ENCODE measurements around the gene GPS1. TPM values are rescaled to one million over a fixed set of nuclear protein-coding genes. Genes with fewer than 3 reads are reported as not detected.

GPS1 gene
- total and polyA plus RNA-seq, 10 of the 15 experiments (the other 5 are each of a cell fraction or from before 2014, with no cell fraction given), result 2.2 to 146 (median 77.7) TPM

DNA sequence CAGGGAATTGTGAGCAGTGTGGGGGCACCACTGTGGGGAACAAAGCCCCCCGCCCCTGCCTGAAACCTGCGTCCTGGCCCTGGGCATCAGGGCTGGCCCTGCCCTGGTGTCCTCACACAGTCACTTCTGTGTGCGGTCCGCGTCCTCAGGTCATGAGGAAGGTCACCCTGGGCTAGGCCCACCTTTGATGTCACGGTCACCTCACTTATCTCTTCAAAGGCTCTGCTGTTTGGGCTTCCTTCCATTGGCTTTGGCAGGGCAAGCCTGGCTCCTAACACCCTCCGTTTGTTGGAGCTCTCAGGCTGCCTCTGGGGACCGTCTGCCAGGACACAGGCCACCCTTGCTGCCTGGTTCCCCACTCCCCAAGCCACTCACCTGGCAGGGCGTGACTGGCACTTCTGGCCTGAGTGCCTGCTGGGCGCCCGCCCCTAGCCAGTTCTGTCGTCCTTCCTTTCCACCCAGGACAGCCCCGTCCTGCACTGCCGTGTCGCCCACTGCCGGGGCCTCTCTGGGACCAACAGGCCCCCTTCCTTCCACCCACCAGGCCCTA is 37.9 kb upstream of the GPS1 start:
- in situ Hi-C loops (cut with MboI), result no loop called here
- ChIA-PET CTCF (interaction anchor here (1.3 kb wide), 1 partner anchor 54 kb away, joined by 3 read pairs; no protein-coding TSS in a partner anchor), POLR2A (no interaction called here), SMC1A (ENCODE audit: uncharacterized antibody, unreplicated experiment) (no interaction called here), RAD21 (ENCODE audit: unreplicated experiment) (no interaction called here)
- Histone ChIP-seq H3K27me3 (replicated peaks in 1 of 2; ENCODE audit: control insufficient read depth in 2 of 2, insufficient read depth in 2 of 2, low read length in 1 of 2) (no peaks in the 10 kb centered on the region), H3K4me1 (ENCODE audit: control insufficient read depth, insufficient read depth, low read length) (no peaks in the 10 kb centered on the region), H2AFZ (ENCODE audit: control insufficient read depth, low read depth, low read length) (no peak overlapping the region), H3K4me2 (ENCODE audit: control insufficient read depth, insufficient read depth) (no peak overlapping the region), H3K4me3 (no peak overlapping the region), H3K9ac (ENCODE audit: control insufficient read depth, insufficient read depth, low read length) (no peak overlapping the region), H3K36me3 (ENCODE audit: control insufficient read depth in 2 of 2, insufficient read depth in 2 of 2, low read length in 1 of 2) (no peaks in the 10 kb centered on the region; a peak in 1 of 4 replicates), H4K20me1 (ENCODE audit: control insufficient read depth, insufficient read depth) (no peaks in the 10 kb centered on the region), H3K79me2 (ENCODE audit: control insufficient read depth, insufficient read depth, low read length) (no peaks in the 10 kb centered on the region), H3K27ac (ENCODE audit: control insufficient read depth, insufficient read depth) (no peak overlapping the region), H3K9me3 (replicated peaks; ENCODE audit: control insufficient read depth, insufficient read depth, low read length) (no peaks in the 10 kb centered on the region)
- FAIRE-seq (no peak), DNase-seq (ENCODE audit: low read depth, low spot score) (no peak), ATAC-seq (no peak)
- intact Hi-C loops (cut with micrococcal nuclease; ENCODE audit: unreplicated experiment), result no loop called here
- BruUV-seq (replicated peaks), result no TSS peak
- TF ChIP-seq IKZF2 (IDR thresholded peaks at IDR 0.05) (no peak), ZNF207 (IDR thresholded peaks at IDR 0.05; ENCODE audit: borderline replicate concordance) (no peak), RCOR1 (conservative IDR thresholded peaks at IDR 0.05; ENCODE audit: low read depth, low read length) (no peak), ETV6 (conservative IDR thresholded peaks at IDR 0.05 in 1 of 2, IDR thresholded peaks at IDR 0.05 in 1 of 2; ENCODE audit: borderline replicate concordance in 1 of 2, low read depth in 1 of 2) (no peak), RAD21 (IDR thresholded peaks at IDR 0.05; ENCODE audit: insufficient read depth, low read depth, low read length) (no peak), STAT3 (IDR thresholded peaks at IDR 0.05; ENCODE audit: low read depth, low read length) (no peak), PAX5 (IDR thresholded peaks at IDR 0.05; ENCODE audit: borderline replicate concordance, low read depth, low read length) (no peak), FOXM1 (IDR thresholded peaks at IDR 0.05; ENCODE audit: low read depth, low read length) (no peak), ZNF274 (IDR thresholded peaks at IDR 0.05; ENCODE audit: insufficient read depth, insufficient read length) (no peak), MYC (IDR thresholded peaks at IDR 0.05; ENCODE audit: insufficient read depth, insufficient read length, insufficient replicate concordance, low read length, severe bottlenecking) (no peak), SIX5 (IDR thresholded peaks at IDR 0.05; ENCODE audit: low read depth, low read length, severe bottlenecking) (no peak), RBBP5 (conservative IDR thresholded peaks at IDR 0.05) (no peak), KLF5 (IDR thresholded peaks at IDR 0.05; ENCODE audit: partially characterized antibody) (no peak), SUPT20H (IDR thresholded peaks at IDR 0.05; ENCODE audit: borderline replicate concordance, control insufficient read depth, low read depth, low read length) (no peak), NFYA (IDR thresholded peaks at IDR 0.05; ENCODE audit: borderline replicate concordance, low read depth, low read length) (no peak), POLR2AphosphoS5 (IDR thresholded peaks at IDR 0.05; ENCODE audit: low read length) (no peak), YY1 (IDR thresholded peaks at IDR 0.05; ENCODE audit: low read depth, low read length) (no peak)
- TF ChIP-seq, protein P1, sequence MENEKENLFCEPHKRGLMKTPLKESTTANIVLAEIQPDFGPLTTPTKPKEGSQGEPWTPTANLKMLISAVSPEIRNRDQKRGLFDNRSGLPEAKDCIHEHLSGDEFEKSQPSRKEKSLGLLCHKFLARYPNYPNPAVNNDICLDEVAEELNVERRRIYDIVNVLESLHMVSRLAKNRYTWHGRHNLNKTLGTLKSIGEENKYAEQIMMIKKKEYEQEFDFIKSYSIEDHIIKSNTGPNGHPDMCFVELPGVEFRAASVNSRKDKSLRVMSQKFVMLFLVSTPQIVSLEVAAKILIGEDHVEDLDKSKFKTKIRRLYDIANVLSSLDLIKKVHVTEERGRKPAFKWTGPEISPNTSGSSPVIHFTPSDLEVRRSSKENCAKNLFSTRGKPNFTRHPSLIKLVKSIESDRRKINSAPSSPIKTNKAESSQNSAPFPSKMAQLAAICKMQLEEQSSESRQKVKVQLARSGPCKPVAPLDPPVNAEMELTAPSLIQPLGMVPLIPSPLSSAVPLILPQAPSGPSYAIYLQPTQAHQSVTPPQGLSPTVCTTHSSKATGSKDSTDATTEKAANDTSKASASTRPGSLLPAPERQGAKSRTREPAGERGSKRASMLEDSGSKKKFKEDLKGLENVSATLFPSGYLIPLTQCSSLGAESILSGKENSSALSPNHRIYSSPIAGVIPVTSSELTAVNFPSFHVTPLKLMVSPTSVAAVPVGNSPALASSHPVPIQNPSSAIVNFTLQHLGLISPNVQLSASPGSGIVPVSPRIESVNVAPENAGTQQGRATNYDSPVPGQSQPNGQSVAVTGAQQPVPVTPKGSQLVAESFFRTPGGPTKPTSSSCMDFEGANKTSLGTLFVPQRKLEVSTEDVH (IDR thresholded peaks at IDR 0.05; ENCODE audit: low read depth, partially characterized antibody), result no peak
- 80% methylated on average over 16 of the region's 16 CpGs for WGBS (ENCODE audit: insufficient coverage, insufficient replicate concordance, low lambda C conversion rate, missing lambda C conversion rate)
